ENCODE results near the gene PRKCE. TPM values are rescaled to one million over a fixed set of nuclear protein-coding genes. Genes with fewer than 3 reads are reported as not detected.

PRKCE gene
- total RNA-seq, 2 donors from 2014 or later, result 7.2 to 25.4 TPM

DNA sequence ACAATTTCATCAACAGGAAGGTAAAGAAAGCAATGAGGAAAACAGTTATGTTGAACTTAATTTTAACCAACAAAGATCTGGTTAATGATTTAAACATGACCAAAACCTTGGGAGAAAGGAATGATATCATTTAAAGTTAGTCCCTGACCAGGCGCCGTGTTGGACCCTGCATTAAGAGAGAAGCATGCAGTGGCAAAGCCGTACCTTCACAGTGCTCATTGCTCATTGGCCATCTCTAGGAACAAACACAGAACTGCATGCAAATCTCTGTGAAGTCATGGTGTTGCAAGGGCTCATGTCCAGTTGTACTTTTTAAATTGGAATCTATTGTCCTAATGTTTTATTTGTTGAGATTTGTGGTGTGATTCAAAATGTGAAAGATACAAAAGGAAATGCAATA lies 28.4 kb upstream of the PRKCE start:
- H3K36me3 ChIP-seq, result no peaks in the 10 kb centered on the region
- 73% methylated on average over 3 of the region's 3 CpGs for WGBS
- intact Hi-C loops (cut with DNase I), result no loop called here
- no peak overlapping the region for H3K27ac ChIP-seq
- no peak overlapping the region for H3K4me3 ChIP-seq
- H3K9me3 ChIP-seq, result no peaks in the 10 kb centered on the region
- no peak for DNase-seq (ENCODE audit: low spot score)
- no peaks in the 10 kb centered on the region for H3K27me3 ChIP-seq (replicated peaks; ENCODE audit: insufficient read depth)
- H3K4me1 ChIP-seq (replicated peaks), result no peaks in the 10 kb centered on the region
- TF ChIP-seq POLR2A (IDR thresholded peaks at IDR 0.05) (no peak), POLR2AphosphoS5 (IDR thresholded peaks at IDR 0.05) (no peak), CTCF (IDR thresholded peaks at IDR 0.05) (no peak)

GRCh38 chr2:45625824-45626223 lies 25.7 kb upstream of the PRKCE start:
- TF ChIP-seq POLR2AphosphoS5 (IDR thresholded peaks at IDR 0.05) (no peak), CTCF (IDR thresholded peaks at IDR 0.05) (no peak), POLR2A (IDR thresholded peaks at IDR 0.05) (no peak)

GRCh38 chr2:45626387-45627221 lies 24.9 kb upstream of the PRKCE start:
- no peak overlapping the region for H3K4me3 ChIP-seq
- intact Hi-C loops (cut with DNase I), result no loop called here

More at GRCh38 chr2:45625824-45626223, 25.7 kb upstream of the PRKCE start:
- Histone ChIP-seq H3K4me1 (replicated peaks) (no peaks in the 10 kb centered on the region), H3K27ac (no peak overlapping the region), H3K4me3 (no peak overlapping the region), H3K9me3 (no peaks in the 10 kb centered on the region), H3K27me3 (replicated peaks; ENCODE audit: insufficient read depth) (no peaks in the 10 kb centered on the region), H3K36me3 (no peaks in the 10 kb centered on the region)
- intact Hi-C loops (cut with DNase I), result no loop called here
- no peak for DNase-seq (ENCODE audit: low spot score)

GRCh38 chr2:45627911-45628310 lies 23.6 kb upstream of the PRKCE start:
- H3K27ac ChIP-seq, result no peak overlapping the region
- H3K9me3 ChIP-seq, result no peaks in the 10 kb centered on the region
- no peak for DNase-seq (ENCODE audit: low spot score)
- no peak overlapping the region for H3K4me3 ChIP-seq
- H3K27me3 ChIP-seq (replicated peaks; ENCODE audit: insufficient read depth), result no peaks in the 10 kb centered on the region
- TF ChIP-seq POLR2AphosphoS5 (IDR thresholded peaks at IDR 0.05), result no peak
- no peak for TF ChIP-seq POLR2A (IDR thresholded peaks at IDR 0.05)
- no peak for TF ChIP-seq CTCF (IDR thresholded peaks at IDR 0.05)
- WGBS, result 93% methylated on average over 1 of the region's 1 CpG
- no peaks in the 10 kb centered on the region for H3K4me1 ChIP-seq (replicated peaks)
- no peaks in the 10 kb centered on the region for H3K36me3 ChIP-seq
- intact Hi-C loops (cut with DNase I), result no loop called here

More at GRCh38 chr2:45626387-45627221, 24.9 kb upstream of the PRKCE start:
- H3K4me1 ChIP-seq (replicated peaks), result no peaks in the 10 kb centered on the region
- H3K27ac ChIP-seq, result peak overlapping the region; percentile 17
- H3K36me3 ChIP-seq, result no peaks in the 10 kb centered on the region
- H3K27me3 ChIP-seq (replicated peaks; ENCODE audit: insufficient read depth), result no peaks in the 10 kb centered on the region
- no peaks in the 10 kb centered on the region for H3K9me3 ChIP-seq
- TF ChIP-seq CTCF (IDR thresholded peaks at IDR 0.05), result no peak
- peak; percentile 48 for TF ChIP-seq POLR2AphosphoS5 (IDR thresholded peaks at IDR 0.05)
- peak; percentile 39 for DNase-seq (ENCODE audit: low spot score)
- WGBS, result 45% methylated on average over 8 of the region's 8 CpGs

DNA sequence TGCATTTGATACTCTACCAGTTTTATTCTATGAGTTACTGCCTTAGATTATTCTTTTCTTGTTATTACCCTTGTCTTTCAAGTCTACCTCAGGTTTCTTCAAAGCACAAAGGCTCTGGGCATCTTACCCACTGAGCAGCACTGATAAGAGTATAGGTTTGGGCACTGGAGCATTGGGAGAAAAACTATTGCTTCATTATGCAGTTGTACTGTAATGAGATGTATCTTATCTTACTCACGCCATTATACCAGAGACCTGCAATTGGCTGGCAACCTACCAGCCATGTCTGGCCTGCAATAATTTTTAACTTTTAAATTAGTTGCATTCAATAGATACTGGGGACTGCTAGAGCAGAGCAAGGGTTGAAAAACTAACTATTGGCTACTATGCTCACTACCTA lies 21.5 kb upstream of the PRKCE start:
- Histone ChIP-seq H3K27me3 (replicated peaks; ENCODE audit: insufficient read depth) (no peaks in the 10 kb centered on the region), H3K4me1 (replicated peaks) (no peaks in the 10 kb centered on the region), H3K9me3 (no peaks in the 10 kb centered on the region), H3K4me3 (no peak overlapping the region), H3K27ac (no peak overlapping the region), H3K36me3 (no peaks in the 10 kb centered on the region)
- no peak for TF ChIP-seq POLR2AphosphoS5 (IDR thresholded peaks at IDR 0.05)
- TF ChIP-seq POLR2A (IDR thresholded peaks at IDR 0.05), result no peak
- no peak for TF ChIP-seq CTCF (IDR thresholded peaks at IDR 0.05)
- no peak for DNase-seq (ENCODE audit: low spot score)
- intact Hi-C loops (cut with DNase I), result no loop called here
- 100% methylated on average over 1 of the region's 1 CpG for WGBS
